HepG2 (cell line): ENCODE results near the gene BSND. TPM values are rescaled to one million over a fixed set of nuclear protein-coding genes. Genes with fewer than 3 reads are reported as not detected.
A peak's percentile ranks its signal among the peaks of the same experiment; 100 is the strongest.

Experiments used
- ARNT ChIP-seq: fragments of 450-650 bp; IDR thresholded peaks from 2 replicates; pipeline ENCODE4 v1.6.1; 2017
- ATF7 ChIP-seq, 2 experiments: fragments of 450-650 bp in 1 of 2; sonication (generic) in 1 of 2; formaldehyde crosslinking in 1 of 2; IDR thresholded peaks; 2 replicates each; pipeline versions ENCODE4 v1.4.0 to v1.6.1; 2016 to 2020; ENCODE audit warnings: antibody characterized with exemption in 1 of 2, mild to moderate bottlenecking in 1 of 2, missing genetic modification reagents in 1 of 2
- FLYWCH1 ChIP-seq: sonication (generic); formaldehyde crosslinking; IDR thresholded peaks from 2 replicates; pipeline ENCODE4 v1.8.1; 2023; ENCODE audit warnings: mild to moderate bottlenecking, missing genetic modification reagents
- HDAC1 ChIP-seq: sonication (generic); formaldehyde crosslinking; IDR thresholded peaks from 2 replicates; pipeline ENCODE4 v1.5.1; 2020; ENCODE audit warnings: mild to moderate bottlenecking, missing genetic modification reagents
- HOXA3 ChIP-seq: sonication (generic); formaldehyde crosslinking; IDR thresholded peaks from 2 replicates; pipeline ENCODE4 v1.5.0; 2020; ENCODE audit warnings: missing genetic modification reagents
- HOXD1 ChIP-seq: sonication (generic); formaldehyde crosslinking; IDR thresholded peaks from 2 replicates; pipeline ENCODE4 v1.5.0; 2020; ENCODE audit warnings: missing genetic modification reagents
- JUND ChIP-seq: sonication (generic); formaldehyde crosslinking; IDR thresholded peaks from 2 replicates; pipeline ENCODE4 v1.8.0; 2022; ENCODE audit warnings: mild to moderate bottlenecking, missing genetic modification reagents
- NFIB ChIP-seq: sonication (generic); formaldehyde crosslinking; IDR thresholded peaks from 2 replicates; pipeline ENCODE4 v1.9.0; 2021; ENCODE audit warnings: missing genetic modification reagents, mild to moderate bottlenecking, borderline replicate concordance
- PHB2 ChIP-seq: fragments of 450-650 bp; IDR thresholded peaks from 2 replicates; pipeline ENCODE4 v1.6.1; 2018; ENCODE audit not compliant: partially characterized antibody
- PHF20 ChIP-seq: sonication (generic); formaldehyde crosslinking; IDR thresholded peaks from 2 replicates; pipeline ENCODE4 v1.5.0; 2020; ENCODE audit warnings: mild to moderate bottlenecking, missing genetic modification reagents
- RARA ChIP-seq: IDR thresholded peaks from 2 replicates; pipeline ENCODE4 v1.6.1; 2016; ENCODE audit warnings: missing genetic modification reagents, missing compliant biosample characterization
- RELA ChIP-seq: sonication (generic); formaldehyde crosslinking; IDR thresholded peaks from 2 replicates; pipeline ENCODE4 v1.4.0; 2020; ENCODE audit warnings: missing genetic modification reagents
- RXRB ChIP-seq: IDR thresholded peaks from 2 replicates; pipeline ENCODE4 v1.6.1; 2016; ENCODE audit warnings: borderline replicate concordance, missing genetic modification reagents, missing compliant biosample characterization
- SAFB2 ChIP-seq: sonication (generic); formaldehyde crosslinking; IDR thresholded peaks from 2 replicates; pipeline ENCODE4 v1.5.1; 2020; ENCODE audit warnings: missing genetic modification reagents, low read depth, mild to moderate bottlenecking, borderline replicate concordance
- SMARCE1 ChIP-seq: fragments of 450-650 bp; IDR thresholded peaks from 2 replicates; pipeline ENCODE4 v1.6.1; 2017; ENCODE audit warnings: borderline replicate concordance
- SOX6 ChIP-seq, 2 experiments: fragments of 450-650 bp in 1 of 2; sonication (generic) in 1 of 2; formaldehyde crosslinking in 1 of 2; IDR thresholded peaks; 2 replicates each; pipeline versions ENCODE4 v1.4.0 to v1.6.1; 2017 to 2020; ENCODE audit warnings: antibody characterized with exemption in 1 of 2, mild to moderate bottlenecking in 1 of 2, missing genetic modification reagents in 1 of 2
- ZBTB20 ChIP-seq: sonication (generic); formaldehyde crosslinking; IDR thresholded peaks from 2 replicates; pipeline ENCODE4 v1.8.1; 2023; ENCODE audit warnings: missing genetic modification reagents, low read depth, mild to moderate bottlenecking, borderline replicate concordance
- ZBTB3 ChIP-seq: sonication (generic); formaldehyde crosslinking; IDR thresholded peaks from 2 replicates; pipeline ENCODE4 v1.4.0; 2020; ENCODE audit warnings: low read depth, mild to moderate bottlenecking, moderate library complexity, missing genetic modification reagents, borderline replicate concordance
- ZMYM3 ChIP-seq: sonication (generic); formaldehyde crosslinking; IDR thresholded peaks from 2 replicates; pipeline ENCODE4 v1.5.1; 2020; ENCODE audit warnings: mild to moderate bottlenecking, missing genetic modification reagents
- ZNF138 ChIP-seq: sonication (generic); formaldehyde crosslinking; IDR thresholded peaks from 2 replicates; pipeline ENCODE4 v1.5.0; 2020; ENCODE audit warnings: mild to moderate bottlenecking, low read depth, missing genetic modification reagents
- ZNF205 ChIP-seq: IDR thresholded peaks from 2 replicates; pipeline ENCODE4 v1.6.1; 2018; ENCODE audit warnings: missing biosample characterization, missing genetic modification reagents
- ZNF382 ChIP-seq: sonication (generic); formaldehyde crosslinking; IDR thresholded peaks from 2 replicates; pipeline ENCODE4 v1.5.0; 2020; ENCODE audit warnings: missing genetic modification reagents, mild to moderate bottlenecking, borderline replicate concordance
- ZNF589 ChIP-seq: sonication (generic); formaldehyde crosslinking; conservative IDR thresholded peaks from 2 replicates; pipeline ENCODE4 v1.8.0; 2022; ENCODE audit warnings: mild to moderate bottlenecking, moderate library complexity, missing genetic modification reagents
- ZNF678 ChIP-seq: sonication (generic); formaldehyde crosslinking; IDR thresholded peaks from 2 replicates; pipeline ENCODE4 v1.4.0; 2020; ENCODE audit warnings: mild to moderate bottlenecking, missing genetic modification reagents
- ZNF761 ChIP-seq: sonication (generic); formaldehyde crosslinking; conservative IDR thresholded peaks from 2 replicates; pipeline ENCODE4 v1.4.0; 2020; ENCODE audit warnings: mild to moderate bottlenecking, missing genetic modification reagents
- ZNF772 ChIP-seq: sonication (generic); formaldehyde crosslinking; IDR thresholded peaks from 2 replicates; pipeline ENCODE4 v1.5.0; 2020; ENCODE audit warnings: mild to moderate bottlenecking, missing genetic modification reagents
- ZNF839 ChIP-seq: sonication (generic); formaldehyde crosslinking; IDR thresholded peaks from 2 replicates; pipeline ENCODE4 v1.4.0; 2020; ENCODE audit warnings: missing genetic modification reagents, mild to moderate bottlenecking, borderline replicate concordance
- ZSCAN12 ChIP-seq: sonication (generic); formaldehyde crosslinking; IDR thresholded peaks from 2 replicates; pipeline ENCODE4 v1.9.0; 2021; ENCODE audit warnings: mild to moderate bottlenecking, missing genetic modification reagents
- polyA plus RNA-seq, 8 experiments: library from polyadenylated mRNA; depleted of rRNA in 3 of 8; stranded (reverse) in 7 of 8; unstranded in 1 of 8; fragments of >200 nt; fragmentation: Illumina TruSeq in 4 of 8; extraction: Trizol in 4 of 8; gene quantifications; 2 replicates each; pipeline versions ENCODE4 v1.2.1 to v1.2.3, GENCODE V29; 2011 to 2016; ENCODE audit warnings: low read depth in 4 of 8, missing spikeins in 1 of 8, mixed read lengths in 1 of 8; ENCODE audit not compliant: insufficient read depth in 1 of 8
- total RNA-seq, 5 experiments: library from RNA; depleted of rRNA; stranded (reverse); fragments of >200 nt; fragmentation: Illumina TruSeq; extraction: Trizol; gene quantifications; 2 replicates each; pipeline ENCODE4 v1.2.3, GENCODE V29; 2016; ENCODE audit warnings: low read depth in 1 of 5
- TF ChIP-seq, protein P1 (sequence below): sonication (generic); formaldehyde crosslinking; IDR thresholded peaks from 2 replicates; pipeline ENCODE4 v1.9.0; 2022; ENCODE audit warnings: low read depth, missing genetic modification reagents
- TF ChIP-seq, protein P2 (sequence below): sonication (generic); formaldehyde crosslinking; IDR thresholded peaks from 2 replicates; pipeline ENCODE4 v1.9.0; 2022; ENCODE audit warnings: missing genetic modification reagents, mild to moderate bottlenecking, borderline replicate concordance

The BSND gene
- total and polyA plus RNA-seq, 2 of the 13 experiments (the other 11 are each of a cell fraction or from before 2014, with no cell fraction given) = not detected

DNA sequence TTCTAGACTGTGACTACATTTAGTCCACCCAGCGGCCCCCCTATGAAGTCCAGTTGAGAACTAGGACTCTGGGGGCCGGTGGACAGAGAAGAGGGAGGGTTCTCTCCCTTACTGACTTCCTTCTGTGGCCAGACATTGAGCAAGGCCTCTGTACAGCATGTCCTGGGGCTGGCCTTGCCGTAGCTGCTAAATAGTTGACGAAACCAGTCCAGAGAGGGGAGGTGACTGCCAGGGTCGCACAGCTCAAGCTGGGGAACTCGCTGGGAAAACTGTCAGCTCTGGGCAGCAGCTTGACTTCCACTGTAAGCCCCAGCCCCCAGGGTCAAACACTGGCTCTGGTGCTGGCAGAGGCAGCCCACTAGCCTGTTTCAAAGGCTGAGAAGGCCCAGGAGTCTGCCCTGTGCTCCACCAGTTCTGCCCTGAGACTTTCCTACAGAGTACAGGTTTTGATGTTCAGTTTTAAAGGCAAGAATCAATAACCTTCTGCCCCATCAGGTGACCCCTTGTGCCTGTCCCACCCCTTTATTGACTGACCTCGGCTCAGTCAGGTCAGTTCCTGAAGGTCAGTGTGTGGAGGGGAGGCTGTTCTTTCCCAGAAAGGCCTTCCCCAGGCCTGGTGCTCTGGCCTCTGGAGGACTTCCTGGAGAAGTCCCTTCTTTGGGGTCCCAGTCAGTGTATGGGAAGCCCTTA is 54.7 kb downstream of the BSND start (continued):
- peak; percentile 26; the same call in 1 of the 2 replicates for TF ChIP-seq ZMYM3 (CRISPR knock-in tag)
- TF ChIP-seq ZNF772 = 0 out of 2 replicates have a peak, but pooled peaks have one; percentile 25
- TF ChIP-seq, protein P1, sequence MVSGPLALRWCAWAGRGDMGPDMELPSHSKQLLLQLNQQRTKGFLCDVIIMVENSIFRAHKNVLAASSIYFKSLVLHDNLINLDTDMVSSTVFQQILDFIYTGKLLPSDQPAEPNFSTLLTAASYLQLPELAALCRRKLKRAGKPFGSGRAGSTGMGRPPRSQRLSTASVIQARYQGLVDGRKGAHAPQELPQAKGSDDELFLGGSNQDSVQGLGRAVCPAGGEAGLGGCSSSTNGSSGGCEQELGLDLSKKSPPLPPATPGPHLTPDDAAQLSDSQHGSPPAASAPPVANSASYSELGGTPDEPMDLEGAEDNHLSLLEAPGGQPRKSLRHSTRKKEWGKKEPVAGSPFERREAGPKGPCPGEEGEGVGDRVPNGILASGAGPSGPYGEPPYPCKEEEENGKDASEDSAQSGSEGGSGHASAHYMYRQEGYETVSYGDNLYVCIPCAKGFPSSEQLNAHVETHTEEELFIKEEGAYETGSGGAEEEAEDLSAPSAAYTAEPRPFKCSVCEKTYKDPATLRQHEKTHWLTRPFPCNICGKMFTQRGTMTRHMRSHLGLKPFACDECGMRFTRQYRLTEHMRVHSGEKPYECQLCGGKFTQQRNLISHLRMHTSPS (CRISPR knock-in tag) = no peak
- peak; percentile 51; the same call in 1 of the 2 replicates for TF ChIP-seq HOXA3 (CRISPR knock-in tag)
- TF ChIP-seq ZNF761 = no peak
- no peak for TF ChIP-seq ZBTB3
- no peak for TF ChIP-seq ZNF839 (CRISPR knock-in tag)
- no peak for TF ChIP-seq ZBTB20 (CRISPR knock-in tag)
- no peak for TF ChIP-seq ARNT
- no peak for TF ChIP-seq ZNF205 (CRISPR knock-in tag)
- peak; percentile 94 for TF ChIP-seq RARA (CRISPR knock-in tag)
- no peak for TF ChIP-seq FLYWCH1 (CRISPR knock-in tag)
- no peak for TF ChIP-seq PHB2
- no peak for TF ChIP-seq JUND (CRISPR knock-in tag)
- TF ChIP-seq ZSCAN12 = no peak
- no peak for TF ChIP-seq HOXD1 (CRISPR knock-in tag)
- TF ChIP-seq, protein P2, sequence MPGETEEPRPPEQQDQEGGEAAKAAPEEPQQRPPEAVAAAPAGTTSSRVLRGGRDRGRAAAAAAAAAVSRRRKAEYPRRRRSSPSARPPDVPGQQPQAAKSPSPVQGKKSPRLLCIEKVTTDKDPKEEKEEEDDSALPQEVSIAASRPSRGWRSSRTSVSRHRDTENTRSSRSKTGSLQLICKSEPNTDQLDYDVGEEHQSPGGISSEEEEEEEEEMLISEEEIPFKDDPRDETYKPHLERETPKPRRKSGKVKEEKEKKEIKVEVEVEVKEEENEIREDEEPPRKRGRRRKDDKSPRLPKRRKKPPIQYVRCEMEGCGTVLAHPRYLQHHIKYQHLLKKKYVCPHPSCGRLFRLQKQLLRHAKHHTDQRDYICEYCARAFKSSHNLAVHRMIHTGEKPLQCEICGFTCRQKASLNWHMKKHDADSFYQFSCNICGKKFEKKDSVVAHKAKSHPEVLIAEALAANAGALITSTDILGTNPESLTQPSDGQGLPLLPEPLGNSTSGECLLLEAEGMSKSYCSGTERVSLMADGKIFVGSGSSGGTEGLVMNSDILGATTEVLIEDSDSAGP (CRISPR knock-in tag) = peak; percentile 19; the same call in 1 of the 2 replicates
- peak; percentile 91 for TF ChIP-seq RXRB (CRISPR knock-in tag)
- no peak for TF ChIP-seq RELA
- TF ChIP-seq ZNF382 (CRISPR knock-in tag) = no peak
- no peak for TF ChIP-seq ATF7 (IDR thresholded peaks at IDR 0.05)
- no peak for TF ChIP-seq ATF7 (CRISPR knock-in tag; IDR thresholded peaks at IDR 0.05)
- TF ChIP-seq ZNF138 = no peak
- no peak for TF ChIP-seq ZNF589 (CRISPR knock-in tag)
- TF ChIP-seq SMARCE1 = no peak
- TF ChIP-seq NFIB (CRISPR knock-in tag) = no peak
- TF ChIP-seq PHF20 (CRISPR knock-in tag) = no peak
- no peak for TF ChIP-seq SAFB2 (CRISPR knock-in tag)
- TF ChIP-seq ZNF678 (CRISPR knock-in tag) = no peak
- no peak for TF ChIP-seq SOX6 (IDR thresholded peaks at IDR 0.05)
- peak; percentile 63 for TF ChIP-seq SOX6 (CRISPR knock-in tag; IDR thresholded peaks at IDR 0.05)
- TF ChIP-seq HDAC1 (CRISPR knock-in tag) = peak; percentile 67
